IMR-90 (cell line): Measurements from ENCODE around the gene CEBPZ.

Experiments used
- MAFK ChIP-seq: IDR thresholded peaks from 2 replicates; pipeline ENCODE4 v1.6.1; 2012; ENCODE audit warnings: low read depth, low read length, improper control_type of control experiment
- MXI1 ChIP-seq: IDR thresholded peaks from 2 replicates; pipeline ENCODE4 v1.6.1; 2012; ENCODE audit warnings: low read depth, mild to moderate bottlenecking, low read length, moderate library complexity, borderline replicate concordance
- POLR2A ChIP-seq: IDR thresholded peaks from 2 replicates; pipeline ENCODE4 v1.6.1; 2012; ENCODE audit warnings: mild to moderate bottlenecking, low read depth, low read length
- RAD21 ChIP-seq: IDR thresholded peaks from 2 replicates; pipeline ENCODE4 v1.6.1; 2012; ENCODE audit warnings: low read length, improper control_type of control experiment
- RFX5 ChIP-seq: IDR thresholded peaks from 2 replicates; pipeline ENCODE4 v1.8.0; 2012; ENCODE audit warnings: low read depth, mild to moderate bottlenecking, low read length, moderate library complexity
- TF ChIP-seq, protein P1 (sequence below): fragments of 150-350 bp; IDR thresholded peaks from 2 replicates; pipeline ENCODE4 v1.6.1; 2017; ENCODE audit warnings: mild to moderate bottlenecking, antibody characterized with exemption, low read length, low read depth
- TF ChIP-seq, protein P2 (sequence below): conservative IDR thresholded peaks from 2 replicates; pipeline ENCODE4 v1.5.1; 2012; ENCODE audit warnings: mild to moderate bottlenecking, low read depth, low read length, improper control_type of control experiment

DNA sequence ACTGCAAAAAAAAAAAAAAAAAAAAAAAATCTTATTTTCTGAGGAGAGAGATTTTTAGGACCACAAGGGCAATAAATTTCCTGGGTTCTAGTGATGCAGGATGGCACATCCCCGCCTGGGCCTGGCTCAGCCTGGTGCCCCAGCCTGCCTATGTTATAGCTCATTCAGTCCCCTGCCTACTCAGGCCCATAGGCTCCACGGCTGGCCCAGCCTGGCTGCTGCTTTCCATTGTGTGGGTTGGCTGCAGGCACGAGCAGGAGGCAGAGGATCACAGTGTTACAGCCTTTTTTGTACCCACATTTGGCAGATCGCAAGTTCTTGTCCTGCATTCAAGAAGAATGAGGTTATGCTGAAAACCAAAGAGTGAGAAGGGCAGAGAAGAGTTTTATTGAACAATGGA is 40.1 kb downstream of the CEBPZ start:
- TF ChIP-seq MXI1 = no peak
- TF ChIP-seq, protein P1, sequence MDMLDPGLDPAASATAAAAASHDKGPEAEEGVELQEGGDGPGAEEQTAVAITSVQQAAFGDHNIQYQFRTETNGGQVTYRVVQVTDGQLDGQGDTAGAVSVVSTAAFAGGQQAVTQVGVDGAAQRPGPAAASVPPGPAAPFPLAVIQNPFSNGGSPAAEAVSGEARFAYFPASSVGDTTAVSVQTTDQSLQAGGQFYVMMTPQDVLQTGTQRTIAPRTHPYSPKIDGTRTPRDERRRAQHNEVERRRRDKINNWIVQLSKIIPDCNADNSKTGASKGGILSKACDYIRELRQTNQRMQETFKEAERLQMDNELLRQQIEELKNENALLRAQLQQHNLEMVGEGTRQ = no peak
- TF ChIP-seq, protein P2, sequence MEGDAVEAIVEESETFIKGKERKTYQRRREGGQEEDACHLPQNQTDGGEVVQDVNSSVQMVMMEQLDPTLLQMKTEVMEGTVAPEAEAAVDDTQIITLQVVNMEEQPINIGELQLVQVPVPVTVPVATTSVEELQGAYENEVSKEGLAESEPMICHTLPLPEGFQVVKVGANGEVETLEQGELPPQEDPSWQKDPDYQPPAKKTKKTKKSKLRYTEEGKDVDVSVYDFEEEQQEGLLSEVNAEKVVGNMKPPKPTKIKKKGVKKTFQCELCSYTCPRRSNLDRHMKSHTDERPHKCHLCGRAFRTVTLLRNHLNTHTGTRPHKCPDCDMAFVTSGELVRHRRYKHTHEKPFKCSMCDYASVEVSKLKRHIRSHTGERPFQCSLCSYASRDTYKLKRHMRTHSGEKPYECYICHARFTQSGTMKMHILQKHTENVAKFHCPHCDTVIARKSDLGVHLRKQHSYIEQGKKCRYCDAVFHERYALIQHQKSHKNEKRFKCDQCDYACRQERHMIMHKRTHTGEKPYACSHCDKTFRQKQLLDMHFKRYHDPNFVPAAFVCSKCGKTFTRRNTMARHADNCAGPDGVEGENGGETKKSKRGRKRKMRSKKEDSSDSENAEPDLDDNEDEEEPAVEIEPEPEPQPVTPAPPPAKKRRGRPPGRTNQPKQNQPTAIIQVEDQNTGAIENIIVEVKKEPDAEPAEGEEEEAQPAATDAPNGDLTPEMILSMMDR = no peak
- TF ChIP-seq POLR2A = no peak
- TF ChIP-seq RFX5 = no peak
- no peak for TF ChIP-seq RAD21
- TF ChIP-seq MAFK = no peak
